Transverse colon (tissue), 4 donors: Measurements from ENCODE around the gene TBL1X. TPM values are rescaled to one million over a fixed set of nuclear protein-coding genes. Genes with fewer than 3 reads are reported as not detected.

Experiments
- DNase-seq: peaks from one replicate; pipeline ENCODE4 v3.0.0-alpha.2; 2019
- H3K27ac ChIP-seq, 4 donors: fragments of 200-600 bp; sonication (generic); 2 replicates each; pipeline ENCODE4 v1.5.1; 2016 to 2018; ENCODE audit warnings: inconsistent platforms in 4 of 4
- H3K27me3 ChIP-seq: fragments of 200-600 bp; sonication (generic); 2 replicates; pipeline ENCODE4 v1.5.1; 2017; ENCODE audit warnings: inconsistent platforms
- H3K36me3 ChIP-seq, 4 donors: fragments of 200-600 bp; sonication (generic); 2 replicates each; pipeline ENCODE4 v1.5.1; 2017 to 2019; ENCODE audit warnings: inconsistent platforms in 4 of 4
- H3K4me1 ChIP-seq, 4 donors: fragments of 200-600 bp; sonication (generic); 2 replicates each; pipeline ENCODE4 v1.5.1; 2017 to 2020; ENCODE audit warnings: inconsistent platforms in 4 of 4
- H3K4me3 ChIP-seq, 4 donors: fragments of 200-600 bp; sonication (generic); 1 replicate in 1 of 4; 2 replicates in 3 of 4; pipeline versions ENCODE4 v1.5.1 to v1.6.1; 2017 to 2019; ENCODE audit warnings: inconsistent platforms in 4 of 4
- H3K9me3 ChIP-seq, 2 donors: fragments of 200-600 bp; sonication (generic); 2 replicates each; pipeline ENCODE4 v1.5.1; 2017 to 2019; ENCODE audit warnings: inconsistent platforms in 2 of 2
- CTCF ChIP-seq, 5 experiments: fragments of 200-600 bp in 3 of 5; fragments of 450-650 bp in 2 of 5; sonication (generic) in 3 of 5; IDR thresholded peaks; 1 replicate in 2 of 5; 2 replicates in 3 of 5; pipeline ENCODE4 v1.5.1; 2016 to 2017; ENCODE audit warnings: antibody characterized with exemption in 5 of 5, inconsistent platforms in 3 of 5, mild to moderate bottlenecking in 2 of 5, moderate library complexity in 1 of 5
- EP300 ChIP-seq: sonication (generic); formaldehyde crosslinking; IDR thresholded peaks from one replicate; pipeline ENCODE4 v1.6.1; 2017; ENCODE audit warnings: antibody characterized with exemption, low read depth
- POLR2A ChIP-seq: fragments of 450-650 bp; IDR thresholded peaks from one replicate; pipeline ENCODE4 v1.6.1; 2016; ENCODE audit warnings: antibody characterized with exemption, mild to moderate bottlenecking, moderate library complexity
- POLR2AphosphoS5 ChIP-seq, 3 donors: sonication (generic); formaldehyde crosslinking; IDR thresholded peaks; one replicate each; pipeline ENCODE4 v1.6.1; 2016; ENCODE audit warnings: antibody characterized with exemption in 3 of 3
- WGBS, 2 donors: methylation state at CpG; one replicate each; pipeline ENCODE4 v1.1.5; 2018; ENCODE audit warnings: low coverage in 1 of 2; 5-methylcytosine and 5-hydroxymethylcytosine counted together
- in situ Hi-C, 4 donors: fragments of 200-750 bp; cut with MboI; loops; one replicate each; pipeline versions ENCODE4 v1.15.0 to v1.15.1; 2017; ENCODE audit warnings: low sequenced_read_pairs in 3 of 4, low pct_ligation_motif_present in 1 of 4, low pct_unique_long_range_greater_than_20kb in 1 of 4
- intact Hi-C: fragments of 100-400 bp; cut with DNase I; formaldehyde crosslinking; loops from one replicate; pipeline ENCODE4 v1.15.1; 2023; ENCODE audit warnings: low total_unique reads
- total RNA-seq, 4 donors: library from RNA; depleted of rRNA; stranded (reverse); fragments of >200 nt; gene quantifications; one replicate each; pipeline ENCODE4 v1.1.0, GENCODE V29; 2016

The TBL1X gene
- total RNA-seq, 4 donors from 2014 or later, result 3.4 to 16.8 (median 13.0) TPM

GRCh38 chrX:9668537-9668936, 203.7 kb downstream of the TBL1X start:
- TF ChIP-seq POLR2AphosphoS5 (IDR thresholded peaks at IDR 0.05) (no peak), EP300 (no peak), CTCF (IDR thresholded peaks at IDR 0.05) (no peak), POLR2A (no peak)
- WGBS, 2 donors, result 33 to 50% methylated on average over 2 to 3 of the region's 3 CpGs
- DNase-seq, result no peak

GRCh38 chrX:9670136-9670814, 205.4 kb downstream of the TBL1X start:
- H3K36me3 ChIP-seq, result no peaks in the 10 kb centered on the region
- no peaks in the 10 kb centered on the region for H3K27me3 ChIP-seq
- intact Hi-C loops, result no loop called here
- no peak for DNase-seq
- no peaks in the 10 kb centered on the region for H3K9me3 ChIP-seq
- no peaks in the 10 kb centered on the region for H3K4me1 ChIP-seq
- 77% methylated on average over 8 of the region's 8 CpGs; no CpG with 5 or more reads in 1 of the 2 donors for WGBS, 2 donors
- in situ Hi-C loops, result no loop called here
- no peak overlapping the region for H3K4me3 ChIP-seq
- TF ChIP-seq POLR2A, result no peak
- no peak overlapping the region for H3K27ac ChIP-seq

More at GRCh38 chrX:9668537-9668936, 203.7 kb downstream of the TBL1X start:
- Histone ChIP-seq H3K36me3 (no peaks in the 10 kb centered on the region), H3K4me3 (no peak overlapping the region), H3K4me1 (no peaks in the 10 kb centered on the region), H3K9me3 (no peaks in the 10 kb centered on the region), H3K27ac (no peak overlapping the region), H3K27me3 (no peaks in the 10 kb centered on the region)
- in situ Hi-C loops (no loop called here), intact Hi-C loops (no loop called here)

GRCh38 chrX:9671998-9672397, 207.1 kb downstream of the TBL1X start:
- in situ Hi-C loops (no loop called here), intact Hi-C loops (no loop called here)
- H3K4me1 ChIP-seq, result peaks cover 0 to 2% (median 0%) of the 10 kb centered on the region in 4 donors
- no peak overlapping the region for H3K27ac ChIP-seq
- TF ChIP-seq POLR2A (no peak), CTCF (IDR thresholded peaks at IDR 0.05) (no peak), EP300 (no peak), POLR2AphosphoS5 (IDR thresholded peaks at IDR 0.05) (no peak)
- H3K27me3 ChIP-seq, result no peaks in the 10 kb centered on the region
- no peaks in the 10 kb centered on the region for H3K9me3 ChIP-seq
- WGBS, 2 donors, result 60 to 80% methylated on average over 1 to 3 of the region's 3 CpGs
- H3K4me3 ChIP-seq, result no peak overlapping the region
- H3K36me3 ChIP-seq, result no peaks in the 10 kb centered on the region
- no peak for DNase-seq

GRCh38 chrX:9676306-9676705, 211.4 kb downstream of the TBL1X start:
- H3K27ac ChIP-seq, result peak overlapping the region; percentile 59 to 69 (median 64)
- in situ Hi-C loops (loop anchor here in 2 of 4 donors (25.0 kb wide), 3 partner anchors 214 to 714 kb away; partner anchors contain the start of gene TBL1X (in 1 of the 2)), intact Hi-C loops (no loop called here)
- peaks cover 0 to 2% (median 0%) of the 10 kb centered on the region in 4 donors for H3K4me1 ChIP-seq
- TF ChIP-seq POLR2AphosphoS5 (IDR thresholded peaks at IDR 0.05) (no peak), POLR2A (no peak), CTCF (IDR thresholded peaks at IDR 0.05) (no peak), EP300 (no peak)
- WGBS, 2 donors, result 0 to 81% methylated on average over 1 to 13 of the region's 13 CpGs
- no peaks in the 10 kb centered on the region for H3K36me3 ChIP-seq
- no peaks in the 10 kb centered on the region for H3K9me3 ChIP-seq
- H3K27me3 ChIP-seq, result no peaks in the 10 kb centered on the region
- H3K4me3 ChIP-seq, result no peak overlapping the region
- DNase-seq, result no peak
